IMR-90 (cell line): ENCODE measurements around the gene TAS2R40. TPM values are rescaled to one million over a fixed set of nuclear protein-coding genes. Genes with fewer than 3 reads are reported as not detected.

ENCODE experiments used
- ATAC-seq: fragments of 200-7000 bp; cut with Tn5 transposase; 2 replicates; pipeline ENCODE4 v1.9.1; 2020; ENCODE audit warnings: low read depth, mild to moderate bottlenecking, moderate library complexity
- BruUV-seq: library from RNA; stranded (reverse); fragments of 400-500 nt; replicated peaks from 2 replicates; lab custom pipeline; 2021; lab: Mats Ljungman, UMichigan
- CTCF ChIA-PET: fragments of 300-600 bp; formaldehyde crosslinking; extraction: SDS; loops from one replicate; lab custom pipeline; 2021; ENCODE audit warnings: antibody characterized with exemption; lab: Yijun Ruan, JAX
- POLR2A ChIA-PET: fragments of 300-600 bp; sonication (Branson Sonifier 250); formaldehyde crosslinking; loops from one replicate; lab custom pipeline; 2022; ENCODE audit warnings: antibody characterized with exemption; ENCODE audit not compliant: unreplicated experiment; lab: Charles Lee
- DNase-seq: peaks from one replicate; pipeline ENCODE4 v3.0.0; 2013
- H2AFZ ChIP-seq: replicated peaks from 2 replicates; pipeline ENCODE3; 2013; ENCODE audit warnings: low read length, mild to moderate bottlenecking; ENCODE audit not compliant: poor library complexity
- H2AK5ac ChIP-seq: 2 replicates; pipeline ENCODE4 v1.6.1; 2013; ENCODE audit warnings: low read depth, low read length, inconsistent platforms
- H2AK9ac ChIP-seq: replicated peaks from 2 replicates; pipeline ENCODE3; 2013; ENCODE audit warnings: mild to moderate bottlenecking, low read depth, low read length, moderate library complexity; ENCODE audit not compliant: poor library complexity
- H2BK120ac ChIP-seq: 2 replicates; pipeline ENCODE4 v1.6.1; 2013; ENCODE audit warnings: low read depth, low read length, inconsistent platforms
- H2BK15ac ChIP-seq: 3 replicates; pipeline ENCODE4 v1.6.1; 2013; ENCODE audit warnings: low read depth, low read length, inconsistent platforms
- H2BK20ac ChIP-seq: 2 replicates; pipeline ENCODE4 v1.6.1; 2013; ENCODE audit warnings: low read depth, mild to moderate bottlenecking, inconsistent platforms, low read length, moderate library complexity
- H2BK5ac ChIP-seq: 2 replicates; pipeline ENCODE4 v1.6.1; 2013; ENCODE audit warnings: mild to moderate bottlenecking, low read depth, low read length, inconsistent platforms; ENCODE audit not compliant: poor library complexity, severe bottlenecking
- H3K14ac ChIP-seq: replicated peaks from 2 replicates; pipeline ENCODE4 v1.6.1; 2013; ENCODE audit warnings: low read depth, low read length, inconsistent platforms
- H3K18ac ChIP-seq: 2 replicates; pipeline ENCODE4 v1.6.1; 2013; ENCODE audit warnings: low read depth, low read length, control low read depth
- H3K23ac ChIP-seq: 2 replicates; pipeline ENCODE4 v1.6.1; 2013; ENCODE audit warnings: low read depth, low read length, inconsistent platforms
- H3K27ac ChIP-seq: 2 replicates; pipeline ENCODE4 v1.5.1; 2013; ENCODE audit warnings: mild to moderate bottlenecking, control low read depth, low read length; ENCODE audit not compliant: insufficient read depth
- H3K27me3 ChIP-seq: 2 replicates; pipeline ENCODE4 v1.6.1; 2013; ENCODE audit warnings: low read length; ENCODE audit not compliant: control insufficient read depth, insufficient read depth
- H3K36me3 ChIP-seq: 2 replicates; pipeline ENCODE4 v1.6.1; 2013; ENCODE audit warnings: low read length, mixed read lengths; ENCODE audit not compliant: control insufficient read depth, insufficient read depth
- H3K4ac ChIP-seq: 2 replicates; pipeline ENCODE4 v1.6.1; 2013; ENCODE audit warnings: low read depth, low read length, inconsistent platforms
- H3K4me1 ChIP-seq: 2 replicates; pipeline ENCODE4 v1.6.1; 2013; ENCODE audit warnings: low read length, mixed read lengths; ENCODE audit not compliant: control insufficient read depth, insufficient read depth
- H3K4me2 ChIP-seq: 2 replicates; pipeline ENCODE4 v1.6.1; 2013; ENCODE audit warnings: low read depth, mild to moderate bottlenecking, control low read depth, low read length, moderate library complexity
- H3K4me3 ChIP-seq: 2 replicates; pipeline ENCODE4 v1.5.1; 2013; ENCODE audit warnings: low read depth, mild to moderate bottlenecking, control low read depth, low read length, moderate library complexity; ENCODE audit not compliant: insufficient read depth
- H3K56ac ChIP-seq: 2 replicates; pipeline ENCODE4 v1.6.1; 2013; ENCODE audit warnings: low read length, inconsistent platforms; ENCODE audit not compliant: insufficient read depth; ENCODE audit errors: extremely low read depth
- H3K79me1 ChIP-seq, 2 experiments: 2 replicates each; pipeline ENCODE4 v1.6.1; 2013; ENCODE audit warnings: low read length in 2 of 2, inconsistent platforms in 1 of 2, low read depth in 1 of 2
- H3K9ac ChIP-seq: 2 replicates; pipeline ENCODE4 v1.6.1; 2013; ENCODE audit warnings: low read depth, low read length, control low read depth
- H3K9me1 ChIP-seq: 2 replicates; pipeline ENCODE4 v1.6.1; 2013; ENCODE audit warnings: low read length, inconsistent platforms; ENCODE audit not compliant: insufficient read depth
- H3K9me3 ChIP-seq: 2 replicates; pipeline ENCODE4 v1.6.1; 2013; ENCODE audit warnings: low read length; ENCODE audit not compliant: control insufficient read depth, insufficient read depth
- H4K20me1 ChIP-seq: 2 replicates; pipeline ENCODE4 v1.6.1; 2013; ENCODE audit warnings: low read length, inconsistent platforms; ENCODE audit not compliant: insufficient read depth
- H4K5ac ChIP-seq: 2 replicates; pipeline ENCODE4 v1.6.1; 2013; ENCODE audit warnings: mild to moderate bottlenecking, low read depth, low read length, control low read depth
- H4K8ac ChIP-seq, 2 experiments: 2 replicates each; pipeline ENCODE4 v1.6.1; 2013; ENCODE audit warnings: low read depth in 2 of 2, low read length in 2 of 2, control low read depth in 1 of 2, inconsistent platforms in 1 of 2
- H4K91ac ChIP-seq: 2 replicates; pipeline ENCODE4 v1.6.1; 2013; ENCODE audit warnings: low read depth, low read length, inconsistent platforms; ENCODE audit not compliant: insufficient read depth
- CHD1 ChIP-seq: IDR thresholded peaks from 2 replicates; pipeline ENCODE4 v1.6.1; 2012; ENCODE audit warnings: low read depth, low read length, improper control_type of control experiment
- FOS ChIP-seq: fragments of 150-350 bp; IDR thresholded peaks from 2 replicates; pipeline ENCODE4 v1.6.1; 2016; ENCODE audit warnings: low read depth, low read length
- MAFK ChIP-seq: IDR thresholded peaks from 2 replicates; pipeline ENCODE4 v1.6.1; 2012; ENCODE audit warnings: low read depth, low read length, improper control_type of control experiment
- MAZ ChIP-seq: IDR thresholded peaks from 2 replicates; pipeline ENCODE4 v1.6.1; 2012; ENCODE audit warnings: low read depth, mild to moderate bottlenecking, low read length, improper control_type of control experiment, moderate library complexity, borderline replicate concordance
- MXI1 ChIP-seq: IDR thresholded peaks from 2 replicates; pipeline ENCODE4 v1.6.1; 2012; ENCODE audit warnings: low read depth, mild to moderate bottlenecking, low read length, moderate library complexity, borderline replicate concordance
- RFX5 ChIP-seq: IDR thresholded peaks from 2 replicates; pipeline ENCODE4 v1.8.0; 2012; ENCODE audit warnings: low read depth, mild to moderate bottlenecking, low read length, moderate library complexity
- WGBS, 2 experiments: methylation state at CpG; one replicate each; pipeline versions ENCODE4 v1.1.5 to v1.1.7; 2013; ENCODE audit warnings: missing lambda C conversion rate in 2 of 2; ENCODE audit not compliant: insufficient read length in 1 of 2; ENCODE audit errors: extremely low coverage in 2 of 2; 5-methylcytosine and 5-hydroxymethylcytosine counted together
- dilution Hi-C: fragments of 300-500 bp; cut with HindIII; formaldehyde crosslinking; loops from one replicate; pipeline ENCODE4 v1.14.3; 2018; ENCODE audit warnings: low sequenced_read_pairs; ENCODE audit not compliant: unreplicated experiment
- in situ Hi-C: fragments of 300-500 bp; cut with MboI; formaldehyde crosslinking; loops from 3 replicates; pipeline ENCODE4 v1.14.3; 2019; ENCODE audit warnings: low sequenced_read_pairs, inconsistent platforms, mixed read lengths
- intact Hi-C: fragments of 100-400 bp; cut with micrococcal nuclease; formaldehyde crosslinking; loops from 2 replicates; pipeline ENCODE4 v1.10.0; 2022
- polyA plus RNA-seq, 3 experiments: library from polyadenylated mRNA; depleted of rRNA; stranded (reverse); fragments of >200 nt; gene quantifications; 2 replicates each; pipeline ENCODE4 v1.2.3, GENCODE V29; 2012; ENCODE audit warnings: low replicate concordance in 1 of 3
- total RNA-seq: library from RNA; depleted of rRNA; stranded (reverse); fragments of >200 nt; gene quantifications from 2 replicates; pipeline ENCODE4 v1.2.3, GENCODE V29; 2012

TAS2R40 gene
- total and polyA plus RNA-seq, 2 of the 4 experiments (the other 2 are of a cell fraction): not detected

- H3K27ac ChIP-seq: no peak overlapping the region
- H2AK5ac ChIP-seq: no peak overlapping the region
- dilution Hi-C loops (no loop called here), in situ Hi-C loops (no loop called here), intact Hi-C loops (loop anchor here (5.0 kb wide), 1 partner anchor 153 kb away; no protein-coding TSS in a partner anchor)
- no CpG with 5 or more reads among the region's 2 CpGs for WGBS, 2 experiments
- H3K9me3 ChIP-seq: no peaks in the 10 kb centered on the region
- H3K4me2 ChIP-seq: no peak overlapping the region
- POLR2A ChIA-PET: interaction anchor here (0.7 kb wide), 1 partner anchor 23 kb away, joined by 6 read pairs; no protein-coding TSS in a partner anchor
- peaks cover 0 to 11% of the 10 kb centered on the region in 2 experiments; a peak in 3 of 4 replicates for H3K79me1 ChIP-seq
- no peak overlapping the region for H3K4ac ChIP-seq
- no peaks in the 10 kb centered on the region for H4K20me1 ChIP-seq
- H3K9ac ChIP-seq: no peak overlapping the region
- TF ChIP-seq FOS: no peak
- no peak for TF ChIP-seq MAZ
- TF ChIP-seq RFX5: no peak
- TF ChIP-seq CHD1: no peak
- no peak for TF ChIP-seq MXI1
- no peak for TF ChIP-seq MAFK
- H3K18ac ChIP-seq: no peak overlapping the region
- no peaks in the 10 kb centered on the region for H3K27me3 ChIP-seq
- no peak overlapping the region for H3K23ac ChIP-seq
- no peaks in the 10 kb centered on the region; the same call in 1 of the 2 replicates for H3K36me3 ChIP-seq
- BruUV-seq: no TSS peak
- CTCF ChIA-PET: no interaction called here
- H2BK120ac ChIP-seq: no peak overlapping the region
- no peak overlapping the region for H3K4me3 ChIP-seq
- peaks cover 4% of the 10 kb centered on the region; the same call in 1 of the 2 replicates for H3K9me1 ChIP-seq
- ATAC-seq (no peak), DNase-seq (no peak)
- H4K91ac ChIP-seq: no peak overlapping the region
- no peak overlapping the region for H2AFZ ChIP-seq
- H4K5ac ChIP-seq: no peak overlapping the region
- H2AK9ac ChIP-seq: no peak overlapping the region
- H2BK5ac ChIP-seq: no peak overlapping the region
- no peak overlapping the region for H3K56ac ChIP-seq
- H2BK20ac ChIP-seq: no peak overlapping the region
- no peak overlapping the region for H3K14ac ChIP-seq
- no peak overlapping the region for H2BK15ac ChIP-seq
- H4K8ac ChIP-seq: no peak overlapping the region
- peaks cover 2% of the 10 kb centered on the region for H3K4me1 ChIP-seq
These were observed 37.9 kb downstream of the TAS2R40 start for GRCh38 chr7:143259765-143260164.
